H1 (cell line): ENCODE measurements around the gene NOS1AP. TPM values are rescaled to one million over a fixed set of nuclear protein-coding genes. Genes with fewer than 3 reads are reported as not detected.

Experiments used
- POU5F1 ChIP-seq: IDR thresholded peaks from 2 replicates; pipeline ENCODE4 v1.6.1; 2011; ENCODE audit warnings: low read depth, mild to moderate bottlenecking, low read length, moderate library complexity
- SIX5 ChIP-seq: IDR thresholded peaks from 2 replicates; pipeline ENCODE4 v1.6.1; 2011; ENCODE audit warnings: mild to moderate bottlenecking, low read depth, low read length
- polyA plus RNA-seq, 7 experiments: library from polyadenylated mRNA; depleted of rRNA in 3 of 7; stranded (reverse) in 5 of 7; unstranded in 2 of 7; fragments of >200 nt in 5 of 7; fragments of 200-250 nt in 2 of 7; gene quantifications; 1 replicate in 5 of 7; 2 replicates in 1 of 7; 4 replicates in 1 of 7; pipeline versions ENCODE4 v1.2.1 to v1.2.3, GENCODE V29; 2011 to 2013; ENCODE audit warnings: missing spikeins in 2 of 7, mixed read lengths in 2 of 7
- total RNA-seq: library from RNA; stranded (reverse); fragmentation: NEBNext Ultra II Directional; extraction: Animal tissue kit (Norgen Biotek cat#: 25700); gene quantifications from 2 replicates; pipeline ENCODE4 v1.2.1, GENCODE V29; 2021

Gene NOS1AP
- total and polyA plus RNA-seq, 2 of the 8 experiments (the other 6 are each of a cell fraction or from before 2014, with no cell fraction given): 2.4 to 12.1 TPM

GRCh38 chr1:162279136-162279498 lies 209.6 kb downstream of the NOS1AP start (continued):
- TF ChIP-seq POU5F1 (no peak), SIX5 (no peak)
